ENCODE data around the gene CCDC87.

DNA sequence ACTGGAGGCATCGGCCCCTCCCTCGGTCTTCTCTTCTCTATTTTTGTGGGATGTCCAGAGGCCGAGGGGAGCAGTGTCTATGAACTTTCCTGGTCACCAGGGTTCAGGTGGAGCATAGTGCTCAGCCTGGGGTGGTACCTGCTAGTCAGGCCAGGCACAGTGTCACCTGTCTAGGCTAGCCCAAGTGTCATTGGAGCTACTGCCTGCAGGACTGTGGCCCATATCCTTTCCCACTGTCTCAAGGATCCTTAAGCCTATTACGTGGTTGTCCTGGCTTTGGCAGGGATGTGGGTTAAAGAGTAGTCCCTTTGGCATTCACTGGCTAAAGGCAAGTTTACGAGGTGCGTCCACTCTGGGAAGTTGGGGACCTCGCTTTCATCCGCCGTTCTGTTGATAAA, 32.9 kb upstream of the CCDC87 start:
- TF ChIP-seq, protein P1, sequence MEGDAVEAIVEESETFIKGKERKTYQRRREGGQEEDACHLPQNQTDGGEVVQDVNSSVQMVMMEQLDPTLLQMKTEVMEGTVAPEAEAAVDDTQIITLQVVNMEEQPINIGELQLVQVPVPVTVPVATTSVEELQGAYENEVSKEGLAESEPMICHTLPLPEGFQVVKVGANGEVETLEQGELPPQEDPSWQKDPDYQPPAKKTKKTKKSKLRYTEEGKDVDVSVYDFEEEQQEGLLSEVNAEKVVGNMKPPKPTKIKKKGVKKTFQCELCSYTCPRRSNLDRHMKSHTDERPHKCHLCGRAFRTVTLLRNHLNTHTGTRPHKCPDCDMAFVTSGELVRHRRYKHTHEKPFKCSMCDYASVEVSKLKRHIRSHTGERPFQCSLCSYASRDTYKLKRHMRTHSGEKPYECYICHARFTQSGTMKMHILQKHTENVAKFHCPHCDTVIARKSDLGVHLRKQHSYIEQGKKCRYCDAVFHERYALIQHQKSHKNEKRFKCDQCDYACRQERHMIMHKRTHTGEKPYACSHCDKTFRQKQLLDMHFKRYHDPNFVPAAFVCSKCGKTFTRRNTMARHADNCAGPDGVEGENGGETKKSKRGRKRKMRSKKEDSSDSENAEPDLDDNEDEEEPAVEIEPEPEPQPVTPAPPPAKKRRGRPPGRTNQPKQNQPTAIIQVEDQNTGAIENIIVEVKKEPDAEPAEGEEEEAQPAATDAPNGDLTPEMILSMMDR (IDR thresholded peaks at IDR 0.05), result no peak
- no peak for TF ChIP-seq POLR2A (IDR thresholded peaks at IDR 0.05)
